NCI-H2196 (cell line): ENCODE measurements around the gene CEACAM6.

ENCODE experiments used
- DNase-seq: peaks from one replicate; lab custom pipeline; 2025; ENCODE audit not compliant: unreplicated experiment; lab: John Stamatoyannopoulos, UW

CEACAM6 gene

GRCh38 chr19:41795031-41795461 lies 39.7 kb downstream of the CEACAM6 start:
- DNase-seq, result peak; percentile 71

DNA sequence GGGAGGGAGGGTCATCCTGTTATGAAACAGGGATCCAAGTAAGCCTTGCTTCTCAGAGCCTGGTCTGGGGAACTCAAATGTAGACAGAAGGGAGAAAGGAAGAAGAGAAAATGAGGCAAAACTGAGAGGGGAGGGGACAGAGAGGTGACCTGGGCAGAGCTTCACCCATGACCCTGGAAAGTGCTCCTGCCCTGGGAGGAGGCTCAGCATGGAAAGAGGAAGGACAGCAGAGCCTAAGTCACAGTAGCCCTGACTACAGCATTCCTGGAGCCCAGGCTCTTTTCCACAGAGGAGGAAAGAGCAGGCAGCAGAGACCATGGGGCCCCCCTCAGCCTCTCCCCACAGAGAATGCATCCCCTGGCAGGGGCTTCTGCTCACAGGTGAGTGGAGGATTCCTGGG lies 41.0 kb downstream of the CEACAM6 start, which contains the start of gene CEACAM3:
CEACAM3 (plus strand) TSS at position 226 of the 400 bp plus-strand sequence; CDS start at position 317, 91 bp downstream.
- DNase-seq, result no peak

DNA sequence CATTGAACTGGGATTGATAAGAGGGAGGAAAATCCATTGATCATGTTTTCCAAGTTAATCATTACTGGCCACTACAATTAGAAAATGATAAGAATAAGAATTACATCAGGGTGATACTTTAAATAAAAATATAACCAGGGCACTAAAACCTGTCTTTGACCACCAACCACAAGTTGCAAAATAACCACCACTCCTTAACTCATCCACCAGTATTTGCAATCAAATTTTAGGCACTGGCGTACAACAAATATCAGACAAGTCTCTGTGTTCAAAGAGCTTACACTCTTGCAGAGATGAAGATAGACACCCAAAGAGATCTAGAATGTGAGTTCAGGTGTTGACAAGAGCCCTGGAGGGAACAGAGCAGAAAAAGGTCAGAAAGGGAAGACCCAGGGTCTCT lies 41.6 kb downstream of the CEACAM6 start:
- no peak for DNase-seq

- DNase-seq, result peak; percentile 18
These were observed 44.2 kb downstream of the CEACAM6 start for GRCh38 chr19:41799444-41800000.

DNA sequence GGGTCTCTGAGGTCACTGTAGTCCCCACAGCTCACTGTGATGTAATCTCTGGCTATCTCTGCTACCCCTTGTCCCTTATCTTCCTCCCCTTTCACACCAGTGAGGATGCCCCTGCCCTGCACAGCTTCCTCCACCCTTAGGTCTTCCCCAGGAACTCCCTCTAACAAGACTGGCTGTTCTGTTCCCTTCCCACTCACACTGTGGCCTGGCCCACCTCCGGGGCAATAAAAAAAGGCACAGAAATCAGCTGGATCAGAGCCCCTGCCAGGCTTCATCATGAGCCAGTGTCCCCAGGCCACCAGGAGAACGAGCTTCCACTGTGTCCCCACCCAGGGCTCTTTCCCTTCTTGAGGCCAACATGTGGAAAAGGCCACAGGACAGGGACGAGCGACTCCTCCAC lies 45.7 kb downstream of the CEACAM6 start:
- DNase-seq, result no peak

- DNase-seq, result no peak
These were observed 46.5 kb downstream of the CEACAM6 start for GRCh38 chr19:41801792-41802211.

- no peak for DNase-seq
These were observed 47.4 kb downstream of the CEACAM6 start for GRCh38 chr19:41802770-41803169.

DNA sequence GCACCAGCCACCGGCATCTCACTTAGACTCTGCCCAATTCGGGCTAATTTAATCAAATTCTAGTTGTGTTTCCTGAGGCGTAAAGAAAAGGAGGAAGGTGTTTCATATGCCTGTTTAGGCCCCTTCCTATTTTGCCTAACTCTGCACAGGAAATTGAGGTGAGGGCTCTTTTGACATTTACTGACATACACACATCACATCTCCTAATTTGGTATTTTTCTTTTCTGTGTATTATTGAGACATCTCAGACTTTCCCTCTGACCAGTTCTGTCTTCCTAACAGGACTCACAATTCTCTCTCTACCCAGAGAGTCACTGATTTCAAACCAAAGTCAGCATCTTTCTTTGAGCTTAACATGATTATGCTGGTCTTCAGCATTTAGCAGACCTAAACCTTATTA lies 49.0 kb downstream of the CEACAM6 start:
- DNase-seq, result no peak

GRCh38 chr19:41807176-41807575 lies 51.8 kb downstream of the CEACAM6 start:
- DNase-seq, result no peak

GRCh38 chr19:41808663-41809566 lies 53.6 kb downstream of the CEACAM6 start:
- DNase-seq, result no peak

DNA sequence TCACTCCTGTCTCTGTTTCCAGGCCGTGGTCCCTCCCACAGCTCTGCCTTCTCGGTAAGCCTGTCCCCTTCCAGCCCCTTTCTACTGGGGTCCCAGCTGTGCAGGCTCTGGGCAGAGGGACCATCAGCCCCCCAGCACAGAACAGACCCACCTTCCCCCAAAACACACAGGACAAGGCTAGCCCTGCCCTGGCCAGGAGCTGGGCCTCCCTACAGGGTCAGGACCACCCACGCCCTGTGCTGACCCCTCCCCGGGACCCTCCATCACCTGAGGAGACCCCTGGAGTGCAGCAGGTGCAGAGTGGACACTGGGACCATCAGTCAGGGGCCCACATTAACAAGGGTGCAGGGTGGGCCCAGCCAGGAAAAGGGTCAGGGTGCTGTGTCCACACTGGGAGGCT lies 55.0 kb downstream of the CEACAM6 start:
- no peak for DNase-seq

DNA sequence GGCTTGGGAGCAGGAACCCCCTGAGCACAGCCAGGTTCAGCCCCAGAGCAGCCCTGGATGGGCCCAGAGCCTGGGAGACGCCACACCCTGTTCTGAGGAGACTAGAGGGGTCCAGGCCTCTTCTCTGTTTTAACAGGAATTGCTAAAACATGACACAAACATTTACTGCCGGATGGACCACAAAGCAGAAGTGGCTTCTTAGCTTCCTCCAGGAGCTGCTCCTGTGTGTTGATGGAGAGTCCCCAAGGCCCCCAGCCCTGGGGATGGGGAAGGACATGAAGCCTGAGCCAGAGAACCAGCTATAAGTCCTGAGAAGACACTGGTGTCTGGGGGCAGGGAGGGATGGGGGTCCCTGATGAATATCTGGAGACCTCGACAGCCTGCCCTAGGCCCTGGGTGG lies 55.7 kb downstream of the CEACAM6 start:
- DNase-seq, result no peak

DNA sequence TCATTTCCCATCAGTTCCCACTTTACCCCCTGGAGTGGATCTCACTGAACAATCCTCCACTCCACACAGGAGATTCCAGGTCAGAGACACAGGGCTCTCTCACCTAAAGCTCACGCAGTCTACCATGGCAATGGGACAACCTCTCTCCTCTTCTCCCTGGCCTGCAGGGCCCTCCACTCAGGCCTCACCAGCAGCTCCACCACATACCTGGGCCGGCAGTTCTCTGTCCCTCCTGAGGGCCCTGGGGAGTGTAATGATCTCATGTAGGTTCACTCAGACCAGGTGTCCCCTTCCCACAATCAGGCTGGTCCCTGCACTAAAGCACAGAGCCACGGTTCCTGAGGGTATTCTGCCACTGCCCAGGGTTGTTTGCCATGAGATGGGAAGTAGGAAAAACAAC lies 56.7 kb downstream of the CEACAM6 start:
- no peak for DNase-seq

DNA sequence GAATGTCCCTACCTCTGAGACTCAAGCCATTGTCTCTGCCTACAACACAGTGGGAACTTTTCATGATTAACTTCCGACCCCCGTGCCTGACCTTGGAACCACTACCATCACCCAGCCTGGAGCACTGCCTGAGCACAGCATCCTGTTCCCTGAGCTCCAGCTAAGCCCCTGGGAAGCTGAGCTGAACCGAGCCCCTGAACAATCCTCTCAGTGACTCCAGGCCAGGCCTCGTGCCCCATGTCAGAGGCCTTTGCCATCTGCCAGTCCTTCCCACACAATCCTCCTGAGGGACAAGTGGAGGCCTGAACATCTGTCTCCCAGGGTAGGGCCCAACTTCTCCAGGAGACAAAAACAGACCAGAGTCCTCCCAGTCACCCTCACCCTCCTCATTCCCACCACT lies 58.6 kb downstream of the CEACAM6 start:
- no peak for DNase-seq

DNA sequence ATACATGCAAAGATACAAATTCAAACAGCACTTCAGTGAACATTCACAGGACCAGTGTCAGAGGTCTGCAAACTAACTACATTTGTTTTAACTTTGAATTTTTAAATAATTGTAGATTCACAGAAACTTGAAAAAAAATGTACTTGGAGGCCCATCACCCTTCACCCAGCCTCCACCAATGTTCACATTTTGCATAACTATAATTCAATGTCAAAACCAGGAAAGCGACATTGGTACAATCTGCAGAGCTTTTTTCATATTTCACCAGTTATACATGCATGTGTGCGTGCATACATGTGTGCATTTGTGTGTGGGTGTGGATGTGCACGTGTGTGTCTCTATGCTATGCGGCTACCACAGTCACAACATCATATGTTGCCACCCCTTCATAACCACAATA lies 60.0 kb downstream of the CEACAM6 start:
- no peak for DNase-seq

- no peak for DNase-seq
These were observed 61.4 kb downstream of the CEACAM6 start for GRCh38 chr19:41816761-41817160.

- DNase-seq, result peak; percentile 84
These were observed 65.8 kb downstream of the CEACAM6 start for GRCh38 chr19:41821003-41821735.
